Activated CD8-positive, alpha-beta memory T cell treated with anti-CD3 and anti-CD28 coated beads for 36 hours (primary cell): ENCODE measurements around the gene IRF5. TPM values are rescaled to one million over a fixed set of nuclear protein-coding genes. Genes with fewer than 3 reads are reported as not detected.

ENCODE experiments used
- CTCF ChIA-PET: fragments of 350-600 bp; sonication (Branson Sonifier 250); formaldehyde crosslinking; loops from one replicate; lab custom pipeline; 2021; ENCODE audit warnings: antibody characterized with exemption; lab: Charles Lee
- POLR2A ChIA-PET: fragments of 350-600 bp; sonication (Branson Sonifier 250); formaldehyde crosslinking; loops from one replicate; lab custom pipeline; 2021; ENCODE audit warnings: antibody characterized with exemption; lab: Charles Lee
- total RNA-seq, 2 experiments: library from RNA; stranded (reverse); gene quantifications; one replicate each; pipeline ENCODE4 v1.2.3, GENCODE V29; 2021

Gene IRF5
- total RNA-seq, 2 experiments from 2014 or later = 5.7 to 6.7 TPM

- ChIA-PET CTCF (no interaction called here), POLR2A (no interaction called here)
These were observed 9.5 kb downstream of the IRF5 start for GRCh38 chr7:128946936-128947830.

GRCh38 chr7:128947854-128948253 lies 10.1 kb downstream of the IRF5 start:
- ChIA-PET CTCF (interaction anchor here (2.3 kb wide), 1 partner anchor 8 kb away, joined by 6 read pairs; no protein-coding TSS in a partner anchor), POLR2A (no interaction called here)

- POLR2A ChIA-PET = interaction anchor here (0.6 kb wide), 1 partner anchor 9 kb away, joined by 7 read pairs; no protein-coding TSS in a partner anchor
- CTCF ChIA-PET = interaction anchor here (2.3 kb wide), 1 partner anchor 9 kb away, joined by 6 read pairs; no protein-coding TSS in a partner anchor
These were observed 10.7 kb downstream of the IRF5 start for GRCh38 chr7:128948312-128948973.

GRCh38 chr7:128948976-128949760 lies 11.4 kb downstream of the IRF5 start:
- ChIA-PET POLR2A (interaction anchor here (0.6 kb wide), 1 partner anchor 9 kb away, joined by 7 read pairs; no protein-coding TSS in a partner anchor), CTCF (interaction anchor here (0.5 to 2.3 kb wide), 2 partner anchors 10 to 77 kb away, joined by 3 to 6 read pairs; no protein-coding TSS in a partner anchor)

GRCh38 chr7:128951296-128951695 lies 13.6 kb downstream of the IRF5 start:
- POLR2A ChIA-PET = interaction anchor here (0.5 to 0.7 kb wide), 2 partner anchors 10 to 130 kb away, joined by 3 to 5 read pairs; no protein-coding TSS in a partner anchor
- CTCF ChIA-PET = no interaction called here

GRCh38 chr7:128954150-128954549 lies 16.4 kb downstream of the IRF5 start:
- POLR2A ChIA-PET = no interaction called here
- CTCF ChIA-PET = no interaction called here

- ChIA-PET CTCF (interaction anchor here (0.6 kb wide), 1 partner anchor 429 kb away, joined by 3 read pairs; no protein-coding TSS in a partner anchor), POLR2A (no interaction called here)
These were observed 17.4 kb downstream of the IRF5 start for GRCh38 chr7:128954830-128955802.

GRCh38 chr7:128955981-128956380 lies 18.3 kb downstream of the IRF5 start:
- ChIA-PET CTCF (interaction anchor here (0.5 kb wide), 1 partner anchor 495 kb away, joined by 3 read pairs; no protein-coding TSS in a partner anchor), POLR2A (no interaction called here)

GRCh38 chr7:128959296-128959695 lies 21.6 kb downstream of the IRF5 start:
- ChIA-PET CTCF (interaction anchor here (0.9 kb wide), 1 partner anchor 97 kb away, joined by 3 read pairs; no protein-coding TSS in a partner anchor), POLR2A (no interaction called here)

- POLR2A ChIA-PET = no interaction called here
- CTCF ChIA-PET = no interaction called here
These were observed 23.4 kb downstream of the IRF5 start for GRCh38 chr7:128961030-128961659.

GRCh38 chr7:128962899-128963298 lies 25.2 kb downstream of the IRF5 start:
- CTCF ChIA-PET = interaction anchor here (0.6 kb wide), 1 partner anchor 286 kb away, joined by 4 read pairs; no protein-coding TSS in a partner anchor
- POLR2A ChIA-PET = interaction anchor here (1.0 kb wide), 1 partner anchor 30 kb away, joined by 5 read pairs; no protein-coding TSS in a partner anchor

GRCh38 chr7:128963327-128963757 lies 25.6 kb downstream of the IRF5 start:
- CTCF ChIA-PET = interaction anchor here (0.6 kb wide), 1 partner anchor 286 kb away, joined by 4 read pairs; no protein-coding TSS in a partner anchor

GRCh38 chr7:128968624-128969023 lies 30.9 kb downstream of the IRF5 start:
- POLR2A ChIA-PET = no interaction called here
- CTCF ChIA-PET = interaction anchor here (2.5 kb wide), 1 partner anchor 123 kb away, joined by 6 read pairs; no protein-coding TSS in a partner anchor

More at GRCh38 chr7:128963327-128963757, 25.6 kb downstream of the IRF5 start:
- POLR2A ChIA-PET = interaction anchor here (1.0 kb wide), 1 partner anchor 30 kb away, joined by 5 read pairs; no protein-coding TSS in a partner anchor

- ChIA-PET POLR2A (no interaction called here), CTCF (interaction anchor here (0.7 kb wide), 1 partner anchor 218 kb away, joined by 3 read pairs; no protein-coding TSS in a partner anchor)
These were observed 36.7 kb downstream of the IRF5 start for GRCh38 chr7:128974241-128974934.

GRCh38 chr7:128982105-128982504 lies 44.4 kb downstream of the IRF5 start:
- POLR2A ChIA-PET = no interaction called here
- CTCF ChIA-PET = no interaction called here

- CTCF ChIA-PET = no interaction called here
These were observed 47.9 kb downstream of the IRF5 start for GRCh38 chr7:128985660-128986059.

More at GRCh38 chr7:128985660-128986059, 47.9 kb downstream of the IRF5 start:
- POLR2A ChIA-PET = no interaction called here
